Mesothelial cell of epicardium (in vitro differentiated cells): ENCODE measurements around the gene ALK. TPM values are rescaled to one million over a fixed set of nuclear protein-coding genes. Genes with fewer than 3 reads are reported as not detected.

Experiments used
- DNase-seq, 2 experiments: peaks; one replicate each; pipeline ENCODE4 v3.0.0; 2021; ENCODE audit warnings: low spot score in 2 of 2; ENCODE audit not compliant: unreplicated experiment in 2 of 2
- H3K27ac Mint-ChIP-seq: 2 replicates; pipeline ENCODE4 v1.8.0; 2021; ENCODE audit warnings: mixed read lengths
- H3K27me3 Mint-ChIP-seq: 2 replicates; pipeline ENCODE4 v1.8.0; 2021; ENCODE audit warnings: low read depth, mixed read lengths
- H3K36me3 Mint-ChIP-seq: 2 replicates; pipeline ENCODE4 v1.8.0; 2021; ENCODE audit warnings: mixed read lengths
- H3K4me1 Mint-ChIP-seq: 2 replicates; pipeline ENCODE4 v1.8.0; 2021; ENCODE audit warnings: mixed read lengths
- H3K4me3 Mint-ChIP-seq: 2 replicates; pipeline ENCODE4 v1.8.0; 2021; ENCODE audit warnings: mild to moderate bottlenecking, moderate library complexity, mixed read lengths
- H3K9me3 Mint-ChIP-seq: 2 replicates; pipeline ENCODE4 v1.8.0; 2021; ENCODE audit warnings: mixed read lengths
- total RNA-seq: library from RNA; stranded (reverse); gene quantifications from 3 replicates; pipeline ENCODE4 v1.2.1, GENCODE V29; 2021
- TF ChIP-seq, protein P1 (sequence below): fragments of 200-600 bp; sonication (generic); IDR thresholded peaks from one replicate; pipeline ENCODE4 v1.5.0; 2021; ENCODE audit warnings: antibody characterized with exemption; ENCODE audit not compliant: unreplicated experiment

The ALK gene
- total RNA-seq, 1 donor from 2014 or later: 0.13 TPM

DNA sequence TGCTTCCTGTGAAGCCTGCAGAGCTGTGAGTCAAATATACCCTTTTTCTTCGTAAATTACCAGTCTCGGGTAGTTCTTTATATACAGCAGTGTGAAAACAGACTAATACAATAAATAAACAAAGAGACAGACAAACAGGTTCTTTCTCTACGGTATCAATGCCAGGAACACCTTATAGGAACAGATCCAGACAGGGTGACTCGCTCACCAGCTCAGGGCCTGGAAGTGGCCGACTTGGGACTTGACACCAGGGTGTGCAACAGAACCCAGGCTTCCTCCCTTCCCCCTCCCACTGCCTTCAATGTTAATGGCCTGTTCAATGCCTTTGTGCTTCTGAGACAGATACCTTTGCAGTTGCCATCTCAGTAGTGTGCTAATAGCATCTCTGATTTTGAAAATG is 309.5 kb downstream of the ALK start:
- peaks cover 34% of the 10 kb centered on the region for H3K4me1 Mint-ChIP-seq

GRCh38 chr2:29611261-29611660 is 310.1 kb downstream of the ALK start:
- no peak overlapping the region for H3K27ac Mint-ChIP-seq
- TF ChIP-seq, protein P1, sequence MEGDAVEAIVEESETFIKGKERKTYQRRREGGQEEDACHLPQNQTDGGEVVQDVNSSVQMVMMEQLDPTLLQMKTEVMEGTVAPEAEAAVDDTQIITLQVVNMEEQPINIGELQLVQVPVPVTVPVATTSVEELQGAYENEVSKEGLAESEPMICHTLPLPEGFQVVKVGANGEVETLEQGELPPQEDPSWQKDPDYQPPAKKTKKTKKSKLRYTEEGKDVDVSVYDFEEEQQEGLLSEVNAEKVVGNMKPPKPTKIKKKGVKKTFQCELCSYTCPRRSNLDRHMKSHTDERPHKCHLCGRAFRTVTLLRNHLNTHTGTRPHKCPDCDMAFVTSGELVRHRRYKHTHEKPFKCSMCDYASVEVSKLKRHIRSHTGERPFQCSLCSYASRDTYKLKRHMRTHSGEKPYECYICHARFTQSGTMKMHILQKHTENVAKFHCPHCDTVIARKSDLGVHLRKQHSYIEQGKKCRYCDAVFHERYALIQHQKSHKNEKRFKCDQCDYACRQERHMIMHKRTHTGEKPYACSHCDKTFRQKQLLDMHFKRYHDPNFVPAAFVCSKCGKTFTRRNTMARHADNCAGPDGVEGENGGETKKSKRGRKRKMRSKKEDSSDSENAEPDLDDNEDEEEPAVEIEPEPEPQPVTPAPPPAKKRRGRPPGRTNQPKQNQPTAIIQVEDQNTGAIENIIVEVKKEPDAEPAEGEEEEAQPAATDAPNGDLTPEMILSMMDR: no peak
- H3K4me3 Mint-ChIP-seq: no peak overlapping the region
- H3K36me3 Mint-ChIP-seq: no peaks in the 10 kb centered on the region
- no peaks in the 10 kb centered on the region for H3K9me3 Mint-ChIP-seq
- DNase-seq: no peak
- no peaks in the 10 kb centered on the region for H3K27me3 Mint-ChIP-seq
- peaks cover 28% of the 10 kb centered on the region for H3K4me1 Mint-ChIP-seq

More for the DNA sequence above, 309.5 kb downstream of the ALK start:
- no peak for DNase-seq
- Mint-ChIP-seq H3K27me3 (no peaks in the 10 kb centered on the region), H3K36me3 (no peaks in the 10 kb centered on the region), H3K27ac (no peak overlapping the region), H3K4me3 (no peak overlapping the region), H3K9me3 (no peaks in the 10 kb centered on the region)
- TF ChIP-seq, protein P1: no peak

DNA sequence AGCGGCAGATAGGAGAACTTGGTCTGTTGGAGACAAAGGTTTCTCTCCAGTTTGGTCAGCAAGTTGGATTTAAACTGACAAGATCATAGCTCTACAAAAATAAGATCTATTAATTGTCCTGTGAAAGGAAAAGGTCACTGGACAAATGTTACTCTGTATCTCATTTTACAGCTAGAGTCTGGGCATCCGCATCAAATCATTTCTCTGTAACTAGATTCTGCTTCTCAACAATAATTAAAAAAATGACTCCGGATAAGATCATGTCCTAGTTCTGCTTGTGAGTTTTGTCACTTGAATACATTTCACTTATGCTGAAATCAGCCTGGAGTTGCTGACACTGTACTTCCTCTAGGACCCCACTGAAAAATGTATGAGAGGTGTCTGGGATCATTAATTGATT is 310.8 kb downstream of the ALK start:
- no peaks in the 10 kb centered on the region for H3K27me3 Mint-ChIP-seq
- no peak overlapping the region for H3K4me3 Mint-ChIP-seq

GRCh38 chr2:29607038-29607420 is 314.4 kb downstream of the ALK start:
- H3K27me3 Mint-ChIP-seq: no peaks in the 10 kb centered on the region
- H3K4me3 Mint-ChIP-seq: no peak overlapping the region
- H3K36me3 Mint-ChIP-seq: no peaks in the 10 kb centered on the region
- H3K27ac Mint-ChIP-seq: no peak overlapping the region
- no peak for DNase-seq
- TF ChIP-seq, protein P1: no peak
- no peaks in the 10 kb centered on the region for H3K4me1 Mint-ChIP-seq
- H3K9me3 Mint-ChIP-seq: no peaks in the 10 kb centered on the region

More for the DNA sequence above, 310.8 kb downstream of the ALK start:
- TF ChIP-seq, protein P1: no peak
- H3K9me3 Mint-ChIP-seq: no peaks in the 10 kb centered on the region
- H3K4me1 Mint-ChIP-seq: peaks cover 22% of the 10 kb centered on the region
- no peak overlapping the region for H3K27ac Mint-ChIP-seq
- DNase-seq: no peak
- H3K36me3 Mint-ChIP-seq: no peaks in the 10 kb centered on the region

- Mint-ChIP-seq H3K36me3 (no peaks in the 10 kb centered on the region), H3K27me3 (no peaks in the 10 kb centered on the region), H3K4me3 (no peak overlapping the region), H3K27ac (no peak overlapping the region), H3K9me3 (no peaks in the 10 kb centered on the region), H3K4me1 (no peaks in the 10 kb centered on the region)
- TF ChIP-seq, protein P1: no peak
- DNase-seq: no peak
These were observed 315.0 kb downstream of the ALK start for GRCh38 chr2:29606104-29607037.
